ENCODE measurements around the gene ACAA1.
"Not testable (repeated sequence)": the region's sequence is repeated elsewhere in the genome, so short reads cannot be mapped to it uniquely, and the experiment has no call there.

ACAA1 gene

DNA sequence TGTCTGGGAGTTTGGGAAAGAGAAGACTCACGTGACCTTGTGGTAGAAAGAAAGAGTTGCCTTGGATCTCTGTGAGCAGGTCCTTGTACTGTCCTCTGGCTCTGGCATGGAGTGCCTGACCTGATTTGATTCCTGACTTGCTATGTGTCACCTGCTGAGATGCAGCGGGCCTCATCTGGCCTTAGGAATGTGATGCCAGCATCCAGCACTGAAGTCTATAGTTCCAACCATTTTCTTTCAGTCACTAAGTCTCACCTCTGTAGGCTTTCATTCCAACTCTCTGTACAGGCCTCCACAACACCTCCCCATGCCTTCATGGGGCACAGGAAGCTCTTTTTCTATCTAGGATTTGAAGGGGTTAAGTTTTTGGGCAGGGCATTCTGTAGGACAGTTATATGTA lies 16.3 kb upstream of the ACAA1 start:
- no peak for FAIRE-seq

DNA sequence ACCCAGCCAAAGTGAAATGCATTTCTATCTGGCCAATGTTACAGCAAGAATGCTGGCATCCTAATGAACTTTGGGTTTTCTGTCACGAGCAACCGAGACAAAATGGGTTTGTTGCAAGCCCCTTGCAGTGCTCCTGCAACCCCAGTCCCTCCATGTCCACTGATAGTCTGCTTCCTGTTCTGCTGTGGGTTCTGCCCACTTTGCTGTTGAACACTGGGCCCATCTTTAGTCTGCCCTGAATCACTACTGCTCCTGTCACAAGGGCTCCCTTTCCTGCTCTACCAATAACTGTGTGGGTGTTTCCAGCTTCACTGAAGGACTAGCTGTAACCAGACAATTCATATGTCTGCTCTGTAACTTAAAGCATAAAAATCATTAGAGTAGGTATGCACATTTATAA lies 15.7 kb upstream of the ACAA1 start:
- FAIRE-seq, result no peak

DNA sequence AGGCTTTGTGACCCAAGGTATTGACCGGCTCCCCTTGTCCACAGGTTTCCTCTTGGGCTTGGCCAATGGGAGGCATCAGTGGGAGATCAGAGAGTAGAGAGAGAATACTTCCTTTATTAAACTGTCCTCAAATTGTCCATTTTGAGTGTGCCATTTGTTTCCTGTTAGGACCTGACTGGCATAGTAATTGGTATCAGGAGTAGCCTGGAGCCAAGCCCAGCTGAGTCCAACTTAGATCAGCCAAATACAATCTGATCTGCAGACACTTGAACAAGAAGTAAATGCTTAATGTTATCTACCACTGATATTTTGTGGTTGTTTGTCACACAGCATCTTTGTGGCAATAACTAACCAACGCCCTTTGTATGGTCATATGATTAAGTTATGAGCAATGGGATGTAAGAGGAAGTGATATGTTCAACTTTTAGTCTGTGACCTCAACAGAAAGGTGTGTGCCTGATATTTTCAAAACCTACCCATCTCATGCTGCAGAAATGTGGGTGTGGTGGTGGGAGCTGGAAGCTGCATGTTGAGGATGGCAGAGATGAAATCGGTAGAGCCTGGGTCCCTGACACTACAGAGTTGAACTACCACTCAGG lies 14.8 kb upstream of the ACAA1 start:
- FAIRE-seq, result no peak

DNA sequence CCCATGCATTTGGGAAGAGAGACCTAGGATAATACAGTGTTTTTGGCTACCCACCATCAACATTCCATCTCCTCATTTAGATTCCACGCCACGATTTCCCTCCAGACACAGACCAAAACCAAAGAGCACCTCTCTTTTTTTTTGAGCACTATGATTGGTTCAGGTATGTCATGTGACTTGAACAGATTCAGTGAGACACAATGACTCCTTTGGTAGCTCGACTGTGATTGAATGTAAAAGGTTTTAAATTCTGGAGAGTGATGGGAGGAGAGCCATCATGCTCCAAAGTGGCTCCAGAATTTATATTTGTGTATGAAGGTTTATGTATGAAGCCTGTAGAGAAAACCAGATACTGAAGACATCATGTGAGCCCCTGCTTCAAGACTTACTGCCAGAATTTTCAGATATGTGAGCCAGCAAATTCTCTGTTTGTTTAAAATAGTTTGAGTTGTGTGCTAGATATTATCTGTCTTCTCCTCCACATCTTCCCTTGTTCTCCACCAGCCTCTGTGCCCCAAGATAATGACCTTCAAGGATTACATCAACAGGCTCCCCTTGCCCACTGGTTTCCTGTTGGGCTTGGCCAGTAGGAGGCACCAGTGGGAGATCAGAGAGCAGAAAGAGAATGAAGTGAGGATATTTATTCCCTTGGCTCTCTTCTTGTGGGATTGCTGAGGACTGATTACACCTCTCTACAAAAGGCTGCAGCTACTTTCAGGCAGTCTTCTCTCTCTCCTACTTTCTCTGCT lies 14.0 kb upstream of the ACAA1 start:
- FAIRE-seq, result no peak

DNA sequence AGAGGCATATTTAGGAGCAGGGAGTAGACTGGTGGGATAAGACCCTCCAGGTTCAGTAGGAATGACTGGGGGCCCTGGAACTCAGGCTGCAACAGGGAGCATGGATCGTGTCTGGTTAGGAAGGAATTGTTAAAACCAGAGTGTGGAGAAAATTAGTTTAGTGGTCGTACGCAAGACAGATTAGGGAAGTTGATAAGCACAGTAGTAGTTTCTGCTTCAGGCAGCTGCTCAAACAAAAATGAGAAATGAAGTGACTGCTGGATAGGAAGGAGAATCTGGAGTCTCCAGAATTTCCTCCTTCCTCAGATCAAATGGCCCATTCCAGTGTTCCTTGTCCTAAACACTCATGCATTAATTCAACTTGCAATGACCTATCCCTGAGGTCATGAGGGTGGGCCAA lies 12.8 kb upstream of the ACAA1 start:
- no peak for FAIRE-seq

DNA sequence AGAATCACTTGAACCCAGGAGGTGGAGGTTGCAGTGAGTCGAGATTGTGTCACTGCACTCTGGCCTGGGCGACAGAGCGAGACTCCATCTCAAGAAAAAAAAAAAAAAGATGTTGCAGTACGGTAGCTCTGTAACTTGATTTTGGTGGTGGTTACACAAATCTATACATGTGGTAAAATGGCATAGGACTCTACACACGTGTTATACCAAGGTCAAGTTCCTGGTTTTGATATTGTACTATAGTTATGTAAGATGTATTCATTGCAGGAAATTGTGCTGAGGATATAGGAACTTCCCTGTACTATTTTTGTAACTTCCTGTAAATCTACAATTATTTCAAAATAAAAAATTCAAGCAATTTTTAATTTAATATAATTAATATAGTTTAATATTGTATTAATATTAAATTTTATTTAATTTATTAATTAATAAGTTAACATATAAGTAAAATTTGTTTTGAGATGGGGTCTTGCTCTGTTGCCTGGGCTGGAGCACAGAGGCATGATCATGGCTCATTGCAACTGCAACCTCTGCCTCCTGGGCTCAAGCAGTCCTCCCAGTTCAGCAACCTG lies 11.5 kb upstream of the ACAA1 start:
- no peak for FAIRE-seq

DNA sequence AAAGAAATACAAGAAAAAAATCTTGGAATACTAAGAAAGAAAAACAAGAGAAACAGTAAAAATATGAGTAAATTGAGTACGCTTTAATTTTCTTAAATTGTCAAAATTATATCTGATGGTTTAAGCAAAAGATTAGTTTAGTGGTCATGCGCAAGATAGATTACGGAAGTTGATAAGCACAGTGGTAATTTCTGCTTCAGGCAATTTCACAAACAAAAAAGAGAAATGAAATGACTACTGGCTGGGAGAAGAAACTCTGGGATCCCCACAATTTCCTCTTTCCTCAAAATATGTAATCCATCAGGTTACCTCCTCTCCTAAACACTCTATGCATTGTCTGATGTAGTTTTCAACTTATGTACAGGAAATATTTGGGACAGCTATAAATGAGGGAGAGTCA lies 10.5 kb upstream of the ACAA1 start:
- FAIRE-seq, result no peak

DNA sequence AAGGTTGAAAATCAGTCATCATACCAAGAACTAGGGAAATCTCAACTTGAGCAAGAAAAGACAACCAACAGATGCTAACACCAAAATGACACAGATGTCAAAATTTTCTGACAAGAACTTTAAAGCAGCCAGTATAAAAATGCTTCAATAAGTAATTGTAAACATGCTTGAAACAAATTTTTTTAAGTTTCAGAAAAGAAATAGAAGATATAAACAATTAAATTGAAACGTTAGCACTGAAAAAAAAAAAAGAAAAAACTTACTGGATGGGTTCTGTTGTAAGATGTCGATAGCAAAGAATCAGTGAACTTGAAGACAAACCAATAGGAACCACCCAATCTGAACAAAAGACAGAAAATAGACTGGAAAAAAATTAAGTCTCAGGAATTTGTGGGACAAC lies 9.6 kb upstream of the ACAA1 start:
- FAIRE-seq, result no peak

DNA sequence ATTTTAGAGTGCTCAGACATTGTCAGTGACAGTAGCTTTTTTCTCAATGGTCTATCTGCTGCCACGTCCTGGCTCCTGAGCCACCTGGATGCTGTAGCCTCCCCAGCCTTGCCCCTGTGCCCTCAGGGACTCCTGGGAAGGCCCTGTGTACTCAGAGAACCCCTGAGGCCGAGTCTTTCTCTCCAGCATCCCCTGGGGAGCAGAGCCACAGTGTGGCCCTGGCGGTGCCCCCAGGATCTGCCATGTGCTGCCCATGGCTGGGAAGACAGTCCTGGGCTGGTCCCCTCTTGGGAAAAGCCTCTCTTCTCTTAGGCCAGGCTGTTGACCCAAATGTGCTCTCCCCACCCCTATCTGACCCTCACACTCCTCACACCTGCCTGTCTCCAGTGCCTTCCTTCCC lies 6.6 kb upstream of the ACAA1 start:
- no peak for FAIRE-seq

DNA sequence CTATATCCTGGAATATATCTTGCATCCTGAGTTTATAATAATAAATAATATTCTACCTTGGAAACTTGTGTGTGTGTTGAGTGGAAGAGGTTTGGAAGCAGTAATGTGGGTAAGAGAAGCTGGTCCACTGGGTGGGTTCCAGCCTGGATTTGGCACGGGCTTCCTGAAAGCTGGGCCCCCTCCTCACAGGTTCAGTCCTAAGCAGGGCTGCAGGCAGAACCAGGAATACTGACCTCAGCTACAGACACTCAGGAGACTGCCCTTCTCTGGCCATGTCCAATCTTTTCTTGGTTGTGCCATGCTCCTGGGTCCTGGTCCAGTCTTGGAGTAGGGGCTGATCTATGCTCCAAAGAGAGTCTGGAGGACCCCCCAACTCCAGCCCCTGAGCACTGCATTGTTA lies 6.0 kb upstream of the ACAA1 start:
- no peak for FAIRE-seq

DNA sequence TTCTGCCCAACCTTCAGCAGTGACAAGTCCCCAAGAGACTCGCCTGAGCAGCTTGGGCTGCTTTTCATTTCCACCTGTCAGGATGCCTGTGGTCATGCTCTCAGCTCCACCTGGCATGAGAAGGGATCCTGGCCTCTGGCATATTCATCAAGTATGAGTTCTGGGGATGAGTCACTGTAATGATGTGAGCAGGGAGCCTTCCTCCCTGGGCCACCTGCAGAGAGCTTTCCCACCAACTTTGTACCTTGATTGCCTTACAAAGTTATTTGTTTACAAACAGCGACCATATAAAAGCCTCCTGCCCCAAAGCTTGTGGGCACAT lies 5.0 kb upstream of the ACAA1 start:
- no peak for FAIRE-seq

DNA sequence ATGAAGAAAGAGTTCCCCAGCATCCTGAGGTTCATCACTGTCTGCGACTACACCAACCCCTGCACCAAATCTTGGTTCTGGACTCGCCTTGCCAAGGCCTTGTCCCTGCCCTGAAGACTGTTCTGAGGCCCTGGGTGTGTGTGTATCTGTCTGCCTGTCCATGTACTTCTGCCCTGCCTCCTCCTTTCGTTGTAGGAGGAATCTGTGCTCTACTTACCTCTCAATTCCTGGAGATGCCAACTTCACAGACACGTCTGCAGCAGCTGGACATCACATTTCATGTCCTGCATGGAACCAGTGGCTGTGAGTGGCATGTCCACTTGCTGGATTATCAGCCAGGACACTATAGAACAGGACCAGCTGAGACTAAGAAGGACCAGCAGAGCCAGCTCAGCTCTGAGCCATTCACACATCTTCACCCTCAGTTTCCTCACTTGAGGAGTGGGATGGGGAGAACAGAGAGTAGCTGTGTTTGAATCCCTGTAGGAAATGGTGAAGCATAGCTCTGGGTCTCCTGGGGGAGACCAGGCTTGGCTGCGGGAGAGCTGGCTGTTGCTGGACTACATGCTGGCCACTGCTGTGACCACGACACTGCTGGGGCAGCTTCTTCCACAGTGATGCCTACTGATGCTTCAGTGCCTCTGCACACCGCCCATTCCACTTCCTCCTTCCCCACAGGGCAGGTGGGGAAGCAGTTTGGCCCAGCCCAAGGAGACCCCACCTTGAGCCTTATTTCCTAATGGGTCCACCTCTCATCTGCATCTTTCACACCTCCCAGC lies 4.4 kb upstream of the ACAA1 start:
- no peak for FAIRE-seq

DNA sequence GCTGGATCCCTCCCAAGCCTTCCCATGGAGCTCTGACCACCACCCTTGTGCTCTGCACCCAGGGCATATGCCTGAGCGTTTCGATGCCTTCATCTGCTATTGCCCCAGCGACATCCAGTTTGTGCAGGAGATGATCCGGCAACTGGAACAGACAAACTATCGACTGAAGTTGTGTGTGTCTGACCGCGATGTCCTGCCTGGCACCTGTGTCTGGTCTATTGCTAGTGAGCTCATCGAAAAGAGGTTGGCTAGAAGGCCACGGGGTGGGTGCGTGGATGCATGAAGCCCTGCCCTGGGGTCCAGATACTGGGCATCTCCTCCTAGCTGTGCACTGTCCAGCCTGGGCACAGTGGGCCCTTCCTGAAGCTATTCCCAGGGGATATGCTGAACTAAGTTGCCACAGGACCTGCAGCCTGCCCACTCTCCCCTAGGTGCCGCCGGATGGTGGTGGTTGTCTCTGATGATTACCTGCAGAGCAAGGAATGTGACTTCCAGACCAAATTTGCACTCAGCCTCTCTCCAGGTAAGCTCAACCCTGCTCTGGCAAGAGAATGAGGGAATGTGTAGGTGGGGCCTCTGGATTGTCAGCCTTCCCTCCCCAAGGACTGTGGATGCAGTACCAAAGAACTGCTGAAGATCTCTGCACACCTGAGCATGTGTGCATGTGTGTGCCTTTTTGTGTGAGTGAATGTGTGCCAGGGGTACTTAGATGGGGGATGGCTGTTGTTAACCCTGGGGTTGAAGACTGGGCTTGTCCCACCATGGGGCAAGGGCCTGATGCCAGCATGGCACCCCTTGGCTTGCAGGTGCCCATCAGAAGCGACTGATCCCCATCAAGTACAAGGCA lies 3.6 kb upstream of the ACAA1 start:
- FAIRE-seq, result no peak

DNA sequence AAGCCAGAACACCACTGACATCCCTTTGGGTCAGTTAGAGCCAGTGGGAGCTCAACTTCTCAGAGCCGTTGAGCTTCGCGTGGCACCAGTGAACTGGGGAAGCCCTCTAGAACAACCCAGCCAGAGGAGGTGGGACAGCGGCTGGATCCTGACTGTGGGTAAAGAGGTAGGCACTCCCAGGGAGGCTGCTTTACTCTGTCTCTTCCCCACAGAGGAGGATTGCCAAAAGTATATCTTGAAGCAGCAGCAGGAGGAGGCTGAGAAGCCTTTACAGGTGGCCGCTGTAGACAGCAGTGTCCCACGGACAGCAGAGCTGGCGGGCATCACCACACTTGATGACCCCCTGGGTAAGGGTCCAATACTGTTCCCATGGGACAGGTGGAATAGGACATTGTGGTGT lies 2.7 kb upstream of the ACAA1 start:
- no peak for FAIRE-seq

DNA sequence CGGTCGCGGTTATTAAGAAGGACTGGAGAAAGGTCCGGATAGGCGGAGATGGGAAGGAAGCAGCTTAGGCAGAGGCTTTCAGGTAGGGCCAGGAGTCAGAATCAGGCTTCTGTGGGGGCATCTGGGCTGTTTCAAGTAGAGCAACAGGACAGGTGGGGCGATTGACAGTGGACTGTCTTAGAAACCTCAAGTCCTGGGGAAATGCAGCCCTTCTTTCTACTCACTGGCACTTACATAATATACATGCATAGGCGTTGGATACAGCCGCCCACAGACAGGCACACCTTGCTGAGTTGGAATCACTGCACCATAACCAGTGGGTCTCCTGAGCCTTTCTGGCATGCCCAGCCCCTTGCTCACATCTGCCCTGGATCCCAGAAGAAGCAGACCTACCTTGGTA lies 2.3 kb upstream of the ACAA1 start:
- no peak for FAIRE-seq

DNA sequence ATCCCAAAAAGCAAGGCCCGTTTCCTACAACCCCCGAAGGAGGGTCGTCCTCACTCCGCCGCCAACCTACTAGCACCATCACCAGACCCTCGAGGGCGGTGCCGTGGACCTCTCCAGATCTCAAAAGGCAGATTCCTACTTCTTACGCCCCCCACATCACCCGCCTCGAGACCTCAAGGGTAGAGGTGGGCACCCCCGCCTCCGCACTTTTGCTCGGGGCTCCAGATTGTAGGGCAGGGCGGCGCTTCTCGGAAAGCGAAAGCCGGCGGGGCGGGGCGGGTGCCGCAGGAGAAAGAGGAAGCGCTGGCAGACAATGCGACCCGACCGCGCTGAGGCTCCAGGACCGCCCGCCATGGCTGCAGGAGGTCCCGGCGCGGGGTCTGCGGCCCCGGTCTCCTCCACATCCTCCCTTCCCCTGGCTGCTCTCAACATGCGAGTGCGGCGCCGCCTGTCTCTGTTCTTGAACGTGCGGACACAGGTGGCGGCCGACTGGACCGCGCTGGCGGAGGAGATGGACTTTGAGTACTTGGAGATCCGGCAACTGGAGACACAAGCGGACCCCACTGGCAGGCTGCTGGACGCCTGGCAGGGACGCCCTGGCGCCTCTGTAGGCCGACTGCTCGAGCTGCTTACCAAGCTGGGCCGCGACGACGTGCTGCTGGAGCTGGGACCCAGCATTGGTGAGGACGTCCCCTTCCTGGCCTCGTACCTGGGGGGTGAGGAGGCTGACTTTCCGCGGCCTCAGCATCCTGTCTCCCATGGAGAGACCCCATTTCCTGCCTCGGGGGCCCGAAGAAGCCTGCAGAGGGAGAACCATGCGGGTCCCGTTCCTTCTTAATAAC lies 1.6 kb upstream of the ACAA1 start, which contains the start of gene MYD88:
MYD88 (plus strand) TSS at position 313 of the 842 bp plus-strand sequence; CDS start at position 353, 40 bp downstream.
- FAIRE-seq, result no peak

DNA sequence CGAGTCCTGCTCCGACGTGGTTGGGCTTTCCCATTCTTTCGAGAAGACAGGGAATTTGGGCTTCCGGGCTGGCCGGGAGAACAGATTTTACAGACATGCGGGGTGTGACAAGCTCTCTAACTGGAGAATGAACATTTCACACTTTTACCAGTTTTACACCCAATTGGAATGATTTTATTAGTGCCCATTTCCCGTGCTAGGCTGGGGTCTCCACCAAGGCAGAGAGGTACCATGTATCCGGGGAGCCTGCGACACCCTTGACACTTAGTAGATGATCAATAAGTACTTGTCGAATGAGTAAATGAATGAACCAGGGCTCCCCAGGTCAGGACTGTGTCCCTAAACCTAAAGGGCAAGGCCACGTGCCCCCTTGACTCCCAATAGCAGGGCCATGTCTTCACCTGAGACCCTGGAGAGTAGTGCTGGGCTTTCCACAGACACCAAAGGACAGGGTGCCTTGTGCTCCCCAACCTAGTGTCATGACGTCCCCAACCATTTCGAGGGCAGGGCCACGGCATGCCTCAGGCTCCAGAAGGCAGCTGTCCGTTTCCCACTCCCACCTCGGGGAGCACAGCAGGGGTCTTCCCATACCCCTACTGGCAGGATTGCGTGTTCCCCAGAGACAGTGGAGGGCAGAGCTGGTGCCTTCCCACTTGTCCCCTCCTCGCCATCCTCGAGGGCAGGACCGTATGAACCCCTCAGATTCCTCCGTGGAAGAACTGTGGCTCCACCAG lies 855 bp upstream of the ACAA1 start:
- FAIRE-seq, result no peak

DNA sequence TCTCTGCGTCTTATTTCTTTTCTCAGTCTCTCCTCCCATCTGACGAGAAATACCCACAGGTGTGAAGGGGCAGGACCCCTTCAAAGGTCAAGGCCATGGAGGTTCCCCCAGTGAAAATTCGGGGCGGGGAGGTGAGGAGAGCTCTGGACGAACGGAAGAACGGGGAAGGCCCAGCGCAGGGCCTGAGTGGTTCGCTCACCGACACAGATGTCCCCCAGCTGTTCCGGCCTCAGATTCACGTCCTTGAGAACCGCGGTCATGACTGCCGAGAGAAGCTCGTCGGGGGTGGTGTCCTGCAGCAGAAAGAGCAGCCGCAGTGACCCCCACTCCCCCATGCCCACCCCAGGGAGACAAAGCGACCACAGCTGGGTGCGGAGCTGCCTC lies 542 bp downstream of the ACAA1 start:
- FAIRE-seq, result no peak

DNA sequence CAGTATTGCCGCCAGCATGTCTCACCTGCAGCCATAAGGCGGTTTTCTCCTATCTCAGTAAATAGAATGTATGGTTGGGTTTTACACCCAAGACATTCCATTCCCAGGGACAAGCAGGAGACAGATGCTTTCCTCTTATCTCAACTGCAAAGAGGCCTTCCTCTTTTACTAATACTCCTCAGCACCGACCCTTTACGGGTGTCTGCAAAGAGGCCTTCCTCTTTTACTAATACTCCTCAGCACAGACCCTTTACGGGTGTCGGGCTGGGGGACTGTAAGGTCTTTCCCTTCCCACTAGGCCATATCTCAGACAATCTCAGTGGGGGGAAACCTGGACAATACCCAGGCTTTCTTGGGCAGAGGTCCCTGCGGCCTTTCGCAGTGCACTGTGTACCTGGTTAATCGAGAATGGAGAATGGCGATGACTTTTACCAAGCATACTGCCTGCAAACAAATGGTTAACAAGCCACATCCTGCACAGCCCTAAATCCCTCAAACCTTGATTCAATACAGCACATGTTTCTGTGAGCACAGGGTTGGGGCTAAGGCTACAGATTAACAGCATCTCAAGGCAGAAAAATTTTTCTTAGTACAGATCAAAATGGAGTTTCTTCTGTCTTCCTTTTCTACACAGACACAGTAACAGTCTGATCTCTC lies 1.2 kb downstream of the ACAA1 start:
- not testable (repeated sequence) for FAIRE-seq

DNA sequence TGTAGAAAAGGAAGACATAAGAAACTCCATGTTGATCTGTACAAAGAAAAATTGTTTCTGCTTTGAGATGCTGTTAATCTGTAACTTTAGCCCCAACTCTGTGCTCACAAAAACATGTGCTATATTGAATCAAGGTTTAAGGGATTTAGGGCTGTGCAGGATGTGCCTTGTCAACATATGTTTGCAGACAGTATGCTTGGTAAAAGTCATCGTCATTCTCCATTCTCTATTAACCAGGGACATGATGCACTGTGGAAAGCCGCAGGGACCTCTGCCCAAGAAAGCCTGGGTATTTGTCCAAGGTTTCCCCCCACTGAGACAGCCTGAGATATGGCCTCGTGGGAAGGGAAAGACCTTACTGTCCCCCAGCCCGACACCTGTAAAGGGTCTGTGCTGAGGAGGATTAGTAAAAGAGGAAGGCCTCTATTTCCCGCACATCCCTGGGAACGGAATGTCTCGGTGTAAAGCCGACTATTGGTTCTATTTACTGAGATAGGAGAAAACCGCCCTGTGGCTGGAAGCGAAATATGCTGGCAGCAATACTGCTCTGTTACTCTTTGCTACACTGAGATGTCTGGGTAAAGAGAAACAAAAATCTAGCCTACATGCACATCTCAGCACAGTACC lies 2.3 kb downstream of the ACAA1 start:
- FAIRE-seq, result not testable (repeated sequence)
